Fibroblast of lung (primary cell): ENCODE data around the gene RUNX2. TPM values are rescaled to one million over a fixed set of nuclear protein-coding genes. Genes with fewer than 3 reads are reported as not detected.

Experiments
- DNase-seq, 2 donors: peaks; one replicate each; pipeline versions ENCODE4 v3.0.0 to v3.0.0-alpha.2; 2010; ENCODE audit warnings: low read depth in 2 of 2
- H2AFZ ChIP-seq: 2 replicates; pipeline ENCODE4 v1.5.1; 2012; ENCODE audit warnings: low read length, control low read depth, inconsistent platforms
- H3K27ac ChIP-seq: 2 replicates; pipeline ENCODE4 v1.5.1; 2011; ENCODE audit warnings: low read length, control low read depth; ENCODE audit not compliant: insufficient read depth
- H3K27me3 ChIP-seq: 2 replicates; pipeline ENCODE4 v1.5.1; 2011; ENCODE audit warnings: mild to moderate bottlenecking, low read length; ENCODE audit not compliant: control insufficient read depth, insufficient read depth
- H3K36me3 ChIP-seq: 2 replicates; pipeline ENCODE4 v1.5.1; 2011; ENCODE audit warnings: low read length; ENCODE audit not compliant: control insufficient read depth, insufficient read depth
- H3K4me1 ChIP-seq: 2 replicates; pipeline ENCODE4 v1.5.1; 2011; ENCODE audit warnings: low read length; ENCODE audit not compliant: control insufficient read depth, insufficient read depth; ENCODE audit errors: extremely low read depth
- H3K4me2 ChIP-seq: 2 replicates; pipeline ENCODE4 v1.5.1; 2011; ENCODE audit warnings: low read length, control low read depth; ENCODE audit not compliant: insufficient read depth; ENCODE audit errors: extremely low read depth
- H3K4me3 ChIP-seq, 4 experiments: fragments of 200-600 bp in 1 of 4; sonication (generic) in 1 of 4; replicated peaks in 1 of 4; 2 replicates each; pipeline ENCODE4 v1.5.1; 2011 to 2016; ENCODE audit warnings: low read length in 4 of 4, low read depth in 3 of 4, mild to moderate bottlenecking in 3 of 4, control low read depth in 2 of 4, inconsistent platforms in 1 of 4, mixed read lengths in 1 of 4; ENCODE audit not compliant: insufficient read depth in 1 of 4; ENCODE audit errors: control extremely low read depth in 1 of 4
- H3K79me2 ChIP-seq: 2 replicates; pipeline ENCODE4 v1.5.1; 2012; ENCODE audit warnings: mild to moderate bottlenecking, low read length, inconsistent platforms; ENCODE audit not compliant: control insufficient read depth, insufficient read depth
- H3K9ac ChIP-seq: 2 replicates; pipeline ENCODE4 v1.5.1; 2011; ENCODE audit warnings: mild to moderate bottlenecking, low read length, control low read depth; ENCODE audit not compliant: insufficient read depth
- H3K9me3 ChIP-seq: 2 replicates; pipeline ENCODE4 v1.5.1; 2012; ENCODE audit warnings: low read depth, low read length; ENCODE audit not compliant: control insufficient read depth, insufficient read depth
- H4K20me1 ChIP-seq: 2 replicates; pipeline ENCODE4 v1.5.1; 2011; ENCODE audit warnings: low read length; ENCODE audit not compliant: control insufficient read depth, insufficient read depth; ENCODE audit errors: extremely low read depth
- CTCF ChIP-seq, 2 donors: IDR thresholded peaks in 1 of 2; conservative IDR thresholded peaks in 1 of 2; 1 replicate in 1 of 2; 2 replicates in 1 of 2; pipeline ENCODE4 v1.5.1; 2011 to 2012; ENCODE audit warnings: low read length in 2 of 2, control low read depth in 1 of 2, inconsistent platforms in 1 of 2, low read depth in 1 of 2, mild to moderate bottlenecking in 1 of 2
- EZH2 ChIP-seq: IDR thresholded peaks from 2 replicates; pipeline ENCODE4 v1.5.1; 2012; ENCODE audit warnings: low read length, control low read depth, mild to moderate bottlenecking; ENCODE audit errors: missing control alignments
- polyA plus RNA-seq, 2 donors: library from polyadenylated mRNA; depleted of rRNA in 1 of 2; stranded (reverse) in 1 of 2; unstranded in 1 of 2; fragments of >200 nt; gene quantifications; 2 replicates each; pipeline ENCODE4 v1.2.1, GENCODE V29; 2011 to 2012; ENCODE audit warnings: missing spikeins in 1 of 2
- total RNA-seq: library from RNA; depleted of rRNA; stranded (reverse); fragments of >200 nt; gene quantifications from 2 replicates; pipeline ENCODE4 v1.2.1, GENCODE V29; 2014

RUNX2 gene
- total and polyA plus RNA-seq, 2 donors (not counting 1 experiment from before 2014, with no cell fraction given) = 2.5 to 4.5 TPM

DNA sequence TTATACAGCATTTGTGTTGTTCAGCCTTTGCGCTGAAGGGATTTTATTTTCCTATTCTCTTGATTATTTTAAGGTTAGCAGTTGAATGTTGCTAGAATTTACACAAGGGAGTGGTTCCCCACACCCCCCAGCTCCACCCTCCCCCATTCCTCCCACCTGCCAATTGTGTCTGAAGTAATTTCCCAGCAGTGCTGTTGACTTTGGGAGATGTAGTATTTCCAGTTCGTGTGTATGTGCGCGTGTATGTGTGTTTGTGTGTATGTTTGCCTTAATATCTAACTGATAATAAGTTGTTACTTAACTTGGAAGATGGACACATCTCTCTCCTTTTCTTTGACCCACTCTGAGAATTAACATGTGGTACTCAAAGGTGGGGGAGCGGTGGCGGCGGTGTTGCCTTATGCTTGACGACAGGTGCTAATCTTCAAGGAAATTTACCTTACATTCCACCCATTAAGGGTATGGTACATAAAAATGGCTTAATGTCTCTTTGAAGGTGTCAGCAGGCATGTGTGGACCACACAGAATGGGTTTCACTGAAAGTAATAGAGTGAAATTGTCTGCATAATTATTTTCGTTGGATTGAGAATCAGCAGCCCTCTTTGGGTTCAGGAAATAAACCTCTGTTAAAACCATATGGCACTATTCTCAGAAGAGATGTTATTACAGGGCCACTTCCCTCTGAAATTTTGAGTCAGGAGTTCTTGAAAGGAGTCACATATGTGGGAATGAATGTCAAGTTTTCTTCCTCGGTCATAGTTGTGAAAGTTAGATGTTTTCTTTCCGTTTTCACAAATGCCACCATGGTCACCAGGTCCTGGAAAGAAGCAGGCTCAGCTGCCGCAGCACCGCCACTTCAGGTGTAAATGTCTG, 145.2 kb downstream of the RUNX2 start:
- Histone ChIP-seq H3K36me3 (no peaks in the 10 kb centered on the region), H3K4me1 (peaks cover 6% of the 10 kb centered on the region), H2AFZ (no peak overlapping the region), H3K9me3 (no peaks in the 10 kb centered on the region), H3K4me2 (no peak overlapping the region), H3K4me3 (no peak overlapping the region), H3K27ac (no peak overlapping the region), H4K20me1 (no peaks in the 10 kb centered on the region), H3K9ac (no peak overlapping the region), H3K27me3 (no peaks in the 10 kb centered on the region), H3K79me2 (no peaks in the 10 kb centered on the region)
- TF ChIP-seq CTCF (conservative IDR thresholded peaks at IDR 0.05 in 1 of 2, IDR thresholded peaks at IDR 0.05 in 1 of 2; ENCODE audit: low read depth in 1 of 2, low read length in 2 of 2) = no peak
- no peak for TF ChIP-seq EZH2
- no peak for DNase-seq

DNA sequence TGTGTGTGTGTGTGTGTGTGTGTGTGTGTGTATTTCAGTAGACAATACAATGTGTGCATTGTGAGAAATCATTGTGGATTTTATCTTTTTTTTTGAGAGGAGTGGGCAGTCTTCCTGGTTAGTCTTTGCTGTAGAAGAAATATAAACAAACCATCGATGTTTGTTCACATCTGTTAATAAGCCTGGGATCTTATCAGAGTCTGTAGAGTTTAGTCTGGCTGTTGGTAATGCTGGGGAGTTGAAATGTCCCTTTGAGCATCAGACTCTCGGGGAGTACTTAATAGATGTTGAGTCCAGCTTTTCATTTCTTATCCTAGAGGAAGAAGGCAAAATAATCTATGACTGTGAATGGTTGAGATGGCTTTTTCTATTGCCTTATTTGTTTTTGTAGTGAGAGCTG, 146.2 kb downstream of the RUNX2 start:
- H2AFZ ChIP-seq = no peak overlapping the region
- peak; percentile 29 to 41 for DNase-seq
- H4K20me1 ChIP-seq = no peaks in the 10 kb centered on the region
- no peaks in the 10 kb centered on the region for H3K79me2 ChIP-seq
- no peak overlapping the region for H3K4me3 ChIP-seq
- no peaks in the 10 kb centered on the region for H3K36me3 ChIP-seq
- H3K27ac ChIP-seq = no peak overlapping the region
- H3K4me2 ChIP-seq = no peak overlapping the region
- no peaks in the 10 kb centered on the region for H3K27me3 ChIP-seq
- H3K4me1 ChIP-seq = peaks cover 9% of the 10 kb centered on the region
- no peak overlapping the region for H3K9ac ChIP-seq
- H3K9me3 ChIP-seq = no peaks in the 10 kb centered on the region
- TF ChIP-seq CTCF (conservative IDR thresholded peaks at IDR 0.05 in 1 of 2, IDR thresholded peaks at IDR 0.05 in 1 of 2; ENCODE audit: low read depth in 1 of 2, low read length in 2 of 2) (no peak), EZH2 (no peak)

DNA sequence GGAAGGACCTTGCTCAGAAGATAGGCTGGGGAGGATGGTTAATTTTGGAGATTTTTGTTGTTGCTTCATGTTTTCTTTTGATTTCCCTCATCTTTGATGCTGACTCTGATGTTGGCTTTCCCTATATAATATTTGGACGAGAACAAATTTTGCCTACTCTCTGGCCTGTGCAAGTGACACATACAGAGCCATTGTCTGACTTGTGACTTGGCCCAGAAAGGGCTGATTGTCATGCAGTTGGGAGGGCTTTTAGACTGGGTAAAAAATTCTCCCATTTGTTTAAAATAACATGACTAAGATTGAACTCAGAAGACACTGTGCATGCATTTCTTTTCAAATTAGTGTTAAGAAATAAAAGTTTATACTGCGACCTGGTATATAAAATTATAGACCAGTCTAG, 148.2 kb downstream of the RUNX2 start:
- Histone ChIP-seq H3K4me1 (peaks cover 15% of the 10 kb centered on the region), H3K79me2 (no peaks in the 10 kb centered on the region), H2AFZ (no peak overlapping the region), H3K27me3 (no peaks in the 10 kb centered on the region), H3K4me2 (no peak overlapping the region), H3K36me3 (no peaks in the 10 kb centered on the region), H3K4me3 (no peak overlapping the region), H4K20me1 (no peaks in the 10 kb centered on the region), H3K9me3 (no peaks in the 10 kb centered on the region), H3K9ac (no peak overlapping the region), H3K27ac (no peak overlapping the region)
- DNase-seq = no peak
- TF ChIP-seq CTCF (conservative IDR thresholded peaks at IDR 0.05 in 1 of 2, IDR thresholded peaks at IDR 0.05 in 1 of 2; ENCODE audit: low read depth in 1 of 2, low read length in 2 of 2) (no peak), EZH2 (no peak)
